LNCAP (cell line): ENCODE data around the gene NCAN.

ENCODE experiments used
- TF ChIP-seq, protein P1 (sequence below): fragments of 450-650 bp; IDR thresholded peaks from 2 replicates; pipeline ENCODE4 v1.5.1; 2017; ENCODE audit warnings: mild to moderate bottlenecking

The NCAN gene

DNA sequence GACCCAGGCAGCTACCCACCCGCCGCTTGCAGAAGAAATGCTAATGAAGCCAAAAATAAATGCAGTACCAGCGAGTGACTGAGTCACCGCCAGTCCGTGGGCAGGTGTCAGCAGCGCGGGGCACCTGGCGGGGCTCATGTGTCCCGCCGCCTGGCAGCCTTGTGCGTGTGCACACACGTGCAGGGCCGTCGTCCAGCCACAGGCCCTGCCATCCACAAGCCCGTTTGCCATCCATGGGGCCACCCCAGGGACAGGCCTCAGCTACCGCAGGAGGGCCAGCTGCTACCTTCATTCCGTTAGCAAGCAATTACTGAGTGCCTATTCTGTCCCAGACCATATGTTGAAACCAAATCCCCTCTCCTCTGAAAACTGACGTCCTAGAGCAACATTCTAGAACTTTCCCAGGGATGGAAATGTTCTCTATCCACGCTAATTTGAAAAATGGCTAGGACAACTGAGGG lies 20.5 kb downstream of the NCAN start:
- TF ChIP-seq, protein P1, sequence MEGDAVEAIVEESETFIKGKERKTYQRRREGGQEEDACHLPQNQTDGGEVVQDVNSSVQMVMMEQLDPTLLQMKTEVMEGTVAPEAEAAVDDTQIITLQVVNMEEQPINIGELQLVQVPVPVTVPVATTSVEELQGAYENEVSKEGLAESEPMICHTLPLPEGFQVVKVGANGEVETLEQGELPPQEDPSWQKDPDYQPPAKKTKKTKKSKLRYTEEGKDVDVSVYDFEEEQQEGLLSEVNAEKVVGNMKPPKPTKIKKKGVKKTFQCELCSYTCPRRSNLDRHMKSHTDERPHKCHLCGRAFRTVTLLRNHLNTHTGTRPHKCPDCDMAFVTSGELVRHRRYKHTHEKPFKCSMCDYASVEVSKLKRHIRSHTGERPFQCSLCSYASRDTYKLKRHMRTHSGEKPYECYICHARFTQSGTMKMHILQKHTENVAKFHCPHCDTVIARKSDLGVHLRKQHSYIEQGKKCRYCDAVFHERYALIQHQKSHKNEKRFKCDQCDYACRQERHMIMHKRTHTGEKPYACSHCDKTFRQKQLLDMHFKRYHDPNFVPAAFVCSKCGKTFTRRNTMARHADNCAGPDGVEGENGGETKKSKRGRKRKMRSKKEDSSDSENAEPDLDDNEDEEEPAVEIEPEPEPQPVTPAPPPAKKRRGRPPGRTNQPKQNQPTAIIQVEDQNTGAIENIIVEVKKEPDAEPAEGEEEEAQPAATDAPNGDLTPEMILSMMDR = no peak

DNA sequence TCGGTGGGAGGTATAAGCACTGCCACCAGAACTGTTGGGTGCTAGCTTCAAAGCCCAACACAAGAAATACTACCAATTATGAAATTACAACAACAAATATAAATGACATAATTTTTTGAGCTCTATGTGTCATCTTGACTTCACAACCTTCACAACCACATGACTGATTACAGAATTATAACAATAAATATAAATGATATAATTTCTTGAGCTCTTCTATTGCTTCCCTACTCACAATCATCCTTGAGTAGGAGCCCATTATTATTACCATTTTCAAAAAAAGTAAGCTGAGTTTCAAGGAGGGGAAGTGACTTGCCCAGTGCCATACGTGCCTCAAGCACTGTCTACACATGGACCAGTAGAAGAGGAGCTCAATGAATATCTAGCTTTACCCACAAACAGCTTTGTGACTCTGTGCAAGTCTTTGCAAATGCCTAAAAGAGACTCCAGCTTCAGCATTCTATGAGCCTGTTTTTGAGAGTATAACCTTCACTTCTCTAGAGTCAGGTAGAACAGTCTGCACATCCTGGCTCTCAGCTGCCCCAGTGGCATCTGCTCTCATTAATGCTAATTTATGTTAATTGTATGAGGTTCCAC lies 22.6 kb downstream of the NCAN start:
- TF ChIP-seq, protein P1 = no peak

DNA sequence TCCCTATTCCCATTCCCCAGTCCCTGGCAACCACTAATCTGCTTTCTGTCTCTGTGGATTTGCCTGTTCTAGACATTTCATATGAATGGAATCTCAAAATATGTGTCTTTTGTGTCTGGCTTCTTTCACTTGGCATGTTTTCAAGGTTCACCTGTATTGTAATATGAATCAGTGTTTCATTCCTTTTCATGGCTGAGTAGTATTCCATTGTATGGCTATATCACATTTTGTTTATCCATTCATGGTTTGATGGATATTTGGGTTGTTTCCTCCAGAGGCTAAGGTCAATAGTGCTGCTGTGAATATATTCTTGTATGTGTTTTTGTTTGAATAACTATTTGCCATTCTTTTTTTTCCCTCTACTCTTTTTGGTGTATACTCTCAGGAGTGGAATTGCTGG lies 24.4 kb downstream of the NCAN start:
- TF ChIP-seq, protein P1 = no peak

DNA sequence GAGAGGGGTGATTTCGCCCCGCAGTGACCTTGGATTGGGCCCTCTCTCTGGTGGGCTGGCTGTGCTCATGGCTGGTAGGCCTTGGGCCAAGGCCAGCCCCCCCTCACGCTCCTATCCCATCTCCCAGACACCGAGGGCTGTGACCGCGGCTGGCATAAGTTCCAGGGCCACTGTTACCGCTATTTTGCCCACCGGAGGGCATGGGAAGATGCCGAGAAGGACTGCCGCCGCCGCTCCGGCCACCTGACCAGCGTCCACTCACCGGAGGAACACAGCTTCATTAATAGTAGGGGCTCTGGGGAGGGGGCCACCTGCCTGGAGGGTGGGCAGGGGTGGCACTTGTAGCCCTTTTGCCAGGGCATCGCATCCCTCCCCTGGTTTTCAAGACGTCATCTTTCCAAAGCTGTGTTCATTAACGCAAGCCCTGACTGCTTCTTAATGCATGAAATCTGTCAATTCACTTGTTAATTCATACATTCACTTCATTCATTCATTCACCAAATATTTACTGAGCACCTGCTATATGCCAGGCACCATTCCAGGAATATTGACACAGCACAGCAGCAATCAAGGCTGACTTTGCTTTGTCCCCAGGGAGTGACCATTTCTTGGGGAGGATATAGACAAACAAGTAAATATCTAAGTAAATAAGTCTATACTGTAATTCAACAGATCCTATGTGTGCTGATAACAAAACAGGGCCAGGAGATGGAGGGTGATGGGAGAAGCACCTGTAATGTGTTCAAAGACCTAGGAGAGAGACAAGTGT lies 26.6 kb downstream of the NCAN start:
- TF ChIP-seq, protein P1 = no peak

DNA sequence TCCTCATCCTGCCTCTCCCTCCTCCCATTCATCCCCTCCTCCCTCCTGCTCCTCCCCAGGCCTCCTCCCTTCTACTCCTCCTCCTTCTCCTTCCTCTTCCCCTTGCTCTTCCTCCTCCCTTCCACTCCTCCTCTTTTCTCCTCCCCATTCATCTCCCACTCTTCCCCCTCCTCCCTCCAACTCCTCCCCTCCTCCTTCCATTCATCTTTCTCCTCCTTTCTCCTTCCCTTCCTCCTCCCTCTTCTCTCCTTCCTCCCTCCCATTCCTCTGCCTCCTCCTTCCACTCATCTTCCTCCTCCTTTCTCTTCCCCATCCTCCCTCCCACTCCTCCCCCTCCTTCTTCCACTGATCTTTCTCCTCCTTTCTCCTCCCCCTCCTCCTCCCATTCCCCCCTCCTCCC lies 27.9 kb downstream of the NCAN start:
- TF ChIP-seq, protein P1 = no peak

DNA sequence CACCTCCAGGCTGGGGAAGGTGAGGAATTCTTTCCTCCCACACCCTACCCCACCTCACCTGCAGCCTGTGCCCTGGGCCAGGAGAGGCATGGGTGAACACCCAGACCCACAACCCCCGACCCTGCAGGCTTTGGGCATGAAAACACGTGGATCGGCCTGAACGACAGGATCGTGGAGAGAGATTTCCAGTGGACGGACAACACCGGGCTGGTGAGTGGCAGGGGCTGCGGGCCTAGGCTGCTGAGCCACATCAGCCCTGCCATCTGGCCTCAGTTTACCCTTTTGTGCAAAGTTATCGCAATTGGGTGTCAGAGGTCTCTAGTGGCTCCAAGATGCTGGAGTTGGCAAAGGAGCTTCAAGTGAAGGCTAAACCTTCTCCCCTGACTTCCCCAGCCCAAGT lies 28.7 kb downstream of the NCAN start:
- TF ChIP-seq, protein P1 = no peak

DNA sequence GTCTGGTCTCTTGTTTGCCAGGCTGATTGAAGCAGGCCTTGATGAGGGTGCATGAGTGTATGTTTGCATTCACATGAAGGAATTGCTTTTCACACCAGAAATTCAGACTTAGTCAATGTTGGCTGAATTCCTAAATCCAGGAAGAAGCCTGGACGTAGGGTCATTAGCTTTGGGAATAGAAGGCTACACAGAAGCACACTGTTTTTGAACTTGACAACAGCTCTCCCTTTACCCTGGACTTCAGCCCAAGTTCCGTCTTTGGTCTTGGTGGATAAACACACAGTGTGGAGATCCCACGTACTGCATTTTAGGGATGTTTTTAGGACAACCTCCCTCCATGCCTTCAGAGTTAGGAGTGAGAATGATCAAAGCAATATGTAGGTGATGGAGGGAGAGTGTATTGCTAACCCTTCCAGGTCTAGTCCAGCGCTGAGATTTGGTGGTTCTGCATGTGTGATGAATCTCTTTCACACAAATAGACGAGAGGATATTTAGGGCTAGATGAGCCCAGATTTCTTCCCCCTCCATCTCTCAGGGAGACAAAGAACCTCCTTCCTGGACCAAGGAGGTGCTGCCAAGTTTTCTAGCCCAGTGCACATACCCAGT lies 38.5 kb downstream of the NCAN start:
- TF ChIP-seq, protein P1 = no peak
